Neural cell (in vitro differentiated cells): ENCODE results near the gene FGD5. TPM values are rescaled to one million over a fixed set of nuclear protein-coding genes. Genes with fewer than 3 reads are reported as not detected.

Source experiments
- H2AFZ ChIP-seq: fragments of 200-600, 300-800 bp; sonication (generic), shearing (Covaris generic); 2 replicates; pipeline ENCODE4 v1.6.0; 2014; ENCODE audit warnings: low read depth, mild to moderate bottlenecking, antibody characterized with exemption, low read length, moderate library complexity
- H3F3A ChIP-seq: fragments of 200-600 bp; shearing (Covaris generic); 2 replicates; pipeline ENCODE4 v1.6.1; 2016; ENCODE audit warnings: mild to moderate bottlenecking, moderate library complexity, mixed read lengths, antibody characterized with exemption, low read length; ENCODE audit not compliant: insufficient read depth, poor library complexity, severe bottlenecking
- H3K27ac ChIP-seq: fragments of 200-600, 300-800 bp; sonication (generic), shearing (Covaris generic); 2 replicates; pipeline ENCODE4 v1.5.1; 2014; ENCODE audit warnings: mild to moderate bottlenecking, low read length, moderate library complexity
- H3K27me3 ChIP-seq: fragments of 300-800, 200-600 bp; sonication (generic), shearing (Covaris generic); 2 replicates; pipeline ENCODE4 v1.6.0; 2014; ENCODE audit warnings: mild to moderate bottlenecking, low read depth, low read length, moderate library complexity; ENCODE audit not compliant: insufficient read depth
- H3K36me3 ChIP-seq: fragments of 300-800, 200-600 bp; sonication (generic), shearing (Covaris generic); 2 replicates; pipeline ENCODE4 v1.5.1; 2014; ENCODE audit warnings: mild to moderate bottlenecking, antibody characterized with exemption, low read length, moderate library complexity; ENCODE audit not compliant: insufficient read depth
- H3K4me2 ChIP-seq: fragments of 300-800, 200-600 bp; sonication (generic), shearing (Covaris generic); 2 replicates; pipeline ENCODE4 v1.6.0; 2014; ENCODE audit warnings: mild to moderate bottlenecking, low read length
- H3K4me3 ChIP-seq: fragments of 300-800, 200-600 bp; sonication (generic), shearing (Covaris generic); 2 replicates; pipeline ENCODE4 v1.5.1; 2014; ENCODE audit warnings: mild to moderate bottlenecking, low read length, moderate library complexity
- H3K79me2 ChIP-seq: fragments of 200-600 bp; shearing (Covaris generic); replicated peaks from 2 replicates; pipeline ENCODE4 v1.6.0; 2014; ENCODE audit warnings: mild to moderate bottlenecking, low read length, moderate library complexity; ENCODE audit not compliant: insufficient read depth
- H3K9ac ChIP-seq: fragments of 300-800, 200-600 bp; sonication (generic), shearing (Covaris generic); 2 replicates; pipeline ENCODE4 v1.6.1; 2016; ENCODE audit warnings: mild to moderate bottlenecking, low read length, mixed read lengths
- H3K9me2 ChIP-seq: fragments of 200-600 bp; shearing (Covaris generic); 2 replicates; pipeline ENCODE4 v1.6.1; 2016; ENCODE audit warnings: mild to moderate bottlenecking, low read length, mixed read lengths; ENCODE audit not compliant: insufficient read depth
- H3K9me3 ChIP-seq: fragments of 200-600, 300-800 bp; sonication (generic), shearing (Covaris generic); 2 replicates; pipeline ENCODE4 v1.6.1; 2016; ENCODE audit warnings: mild to moderate bottlenecking, mixed run types, low read length, moderate library complexity, mixed read lengths
- H4K20me1 ChIP-seq: fragments of 200-600 bp; shearing (Covaris generic); 2 replicates; pipeline ENCODE4 v1.6.1; 2016; ENCODE audit warnings: mild to moderate bottlenecking, mixed run types; ENCODE audit not compliant: insufficient read depth
- EP300 ChIP-seq: fragments of 450-650 bp; conservative IDR thresholded peaks from 2 replicates; pipeline ENCODE4 v1.6.1; 2014; ENCODE audit warnings: antibody characterized with exemption, mild to moderate bottlenecking, moderate library complexity; ENCODE audit not compliant: poor library complexity, severe bottlenecking
- EZH2 ChIP-seq: fragments of 200-600, 300-800 bp; shearing (Covaris generic), sonication (generic); IDR thresholded peaks from 2 replicates; pipeline ENCODE4 v1.6.1; 2014; ENCODE audit warnings: antibody characterized with exemption, low read length, borderline replicate concordance, mild to moderate bottlenecking; ENCODE audit not compliant: insufficient read depth, poor library complexity, severe bottlenecking
- MXI1 ChIP-seq: fragments of 450-650 bp; conservative IDR thresholded peaks from 2 replicates; pipeline ENCODE4 v1.6.1; 2014; ENCODE audit warnings: antibody characterized with exemption, mild to moderate bottlenecking; ENCODE audit not compliant: poor library complexity, severe bottlenecking
- POLR2AphosphoS5 ChIP-seq: IDR thresholded peaks from 2 replicates; pipeline ENCODE4 v1.6.1; 2012
- RAD21 ChIP-seq: fragments of 450-650 bp; conservative IDR thresholded peaks from 2 replicates; pipeline ENCODE4 v1.6.1; 2014; ENCODE audit warnings: antibody characterized with exemption, mild to moderate bottlenecking, moderate library complexity
- SMC3 ChIP-seq: fragments of 450-650 bp; conservative IDR thresholded peaks from 2 replicates; pipeline ENCODE4 v1.6.1; 2014; ENCODE audit warnings: antibody characterized with exemption, mild to moderate bottlenecking, moderate library complexity; ENCODE audit not compliant: poor library complexity
- TAF1 ChIP-seq: IDR thresholded peaks from 2 replicates; pipeline ENCODE4 v1.6.1; 2012; ENCODE audit warnings: low read depth
- polyA plus RNA-seq: library from polyadenylated mRNA; depleted of rRNA; stranded (reverse); fragments of >200 nt; gene quantifications from 2 replicates; pipeline ENCODE4 v1.2.3, GENCODE V29; 2014
- TF ChIP-seq, protein P1 (sequence below): fragments of 450-650 bp; IDR thresholded peaks from 2 replicates; pipeline ENCODE4 v1.5.1; 2014; ENCODE audit warnings: antibody characterized with exemption, mild to moderate bottlenecking, moderate library complexity; ENCODE audit not compliant: poor library complexity, severe bottlenecking
- TF ChIP-seq, protein P2 (sequence below): IDR thresholded peaks from 2 replicates; pipeline ENCODE4 v1.6.1; 2012; ENCODE audit warnings: borderline replicate concordance

Gene FGD5
- polyA plus RNA-seq, 1 donor from 2014 or later: not detected

DNA sequence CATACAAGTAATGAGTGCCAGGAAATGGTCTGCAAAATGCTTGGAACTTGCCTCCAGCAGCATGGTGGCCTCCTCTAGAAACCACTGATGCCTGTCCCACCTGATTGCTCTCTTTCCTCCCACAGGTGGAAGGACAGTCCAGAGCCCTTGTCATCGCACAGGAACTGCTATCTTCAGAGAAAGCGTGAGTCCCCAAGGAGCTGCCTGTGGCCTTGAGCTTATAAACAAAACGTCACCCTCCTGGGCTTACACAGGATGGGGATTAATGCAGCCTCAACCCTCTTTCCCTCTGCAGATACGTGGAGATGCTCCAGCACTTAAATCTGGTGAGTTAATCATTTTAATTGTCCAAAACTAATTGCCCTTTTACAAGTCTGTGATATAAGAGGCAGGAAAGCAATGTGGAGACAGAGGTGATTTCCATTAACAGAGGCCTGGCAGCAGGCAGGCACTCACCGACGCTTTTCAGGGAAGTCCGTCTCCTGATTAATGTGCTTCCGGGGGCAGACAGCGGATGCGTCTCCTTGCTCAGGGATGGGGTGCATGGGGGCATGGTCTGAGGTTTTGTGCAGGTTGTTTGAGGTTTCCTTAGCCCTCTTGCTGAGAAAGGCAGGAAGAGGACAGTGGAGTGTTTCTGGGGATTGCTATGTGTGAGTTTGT, 61.8 kb downstream of the FGD5 start:
- Histone ChIP-seq H3K9ac (no peak overlapping the region), H3K36me3 (no peaks in the 10 kb centered on the region), H3K9me2 (no peaks in the 10 kb centered on the region), H3K4me3 (no peak overlapping the region), H3F3A (no peaks in the 10 kb centered on the region), H3K9me3 (no peaks in the 10 kb centered on the region), H3K27me3 (no peaks in the 10 kb centered on the region), H3K4me2 (no peak overlapping the region), H2AFZ (no peak overlapping the region), H3K27ac (no peak overlapping the region), H4K20me1 (no peaks in the 10 kb centered on the region), H3K79me2 (no peaks in the 10 kb centered on the region)
- no peak for TF ChIP-seq EZH2
- TF ChIP-seq SMC3: no peak
- no peak for TF ChIP-seq EP300
- TF ChIP-seq, protein P1, sequence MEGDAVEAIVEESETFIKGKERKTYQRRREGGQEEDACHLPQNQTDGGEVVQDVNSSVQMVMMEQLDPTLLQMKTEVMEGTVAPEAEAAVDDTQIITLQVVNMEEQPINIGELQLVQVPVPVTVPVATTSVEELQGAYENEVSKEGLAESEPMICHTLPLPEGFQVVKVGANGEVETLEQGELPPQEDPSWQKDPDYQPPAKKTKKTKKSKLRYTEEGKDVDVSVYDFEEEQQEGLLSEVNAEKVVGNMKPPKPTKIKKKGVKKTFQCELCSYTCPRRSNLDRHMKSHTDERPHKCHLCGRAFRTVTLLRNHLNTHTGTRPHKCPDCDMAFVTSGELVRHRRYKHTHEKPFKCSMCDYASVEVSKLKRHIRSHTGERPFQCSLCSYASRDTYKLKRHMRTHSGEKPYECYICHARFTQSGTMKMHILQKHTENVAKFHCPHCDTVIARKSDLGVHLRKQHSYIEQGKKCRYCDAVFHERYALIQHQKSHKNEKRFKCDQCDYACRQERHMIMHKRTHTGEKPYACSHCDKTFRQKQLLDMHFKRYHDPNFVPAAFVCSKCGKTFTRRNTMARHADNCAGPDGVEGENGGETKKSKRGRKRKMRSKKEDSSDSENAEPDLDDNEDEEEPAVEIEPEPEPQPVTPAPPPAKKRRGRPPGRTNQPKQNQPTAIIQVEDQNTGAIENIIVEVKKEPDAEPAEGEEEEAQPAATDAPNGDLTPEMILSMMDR: no peak
- TF ChIP-seq, protein P2, sequence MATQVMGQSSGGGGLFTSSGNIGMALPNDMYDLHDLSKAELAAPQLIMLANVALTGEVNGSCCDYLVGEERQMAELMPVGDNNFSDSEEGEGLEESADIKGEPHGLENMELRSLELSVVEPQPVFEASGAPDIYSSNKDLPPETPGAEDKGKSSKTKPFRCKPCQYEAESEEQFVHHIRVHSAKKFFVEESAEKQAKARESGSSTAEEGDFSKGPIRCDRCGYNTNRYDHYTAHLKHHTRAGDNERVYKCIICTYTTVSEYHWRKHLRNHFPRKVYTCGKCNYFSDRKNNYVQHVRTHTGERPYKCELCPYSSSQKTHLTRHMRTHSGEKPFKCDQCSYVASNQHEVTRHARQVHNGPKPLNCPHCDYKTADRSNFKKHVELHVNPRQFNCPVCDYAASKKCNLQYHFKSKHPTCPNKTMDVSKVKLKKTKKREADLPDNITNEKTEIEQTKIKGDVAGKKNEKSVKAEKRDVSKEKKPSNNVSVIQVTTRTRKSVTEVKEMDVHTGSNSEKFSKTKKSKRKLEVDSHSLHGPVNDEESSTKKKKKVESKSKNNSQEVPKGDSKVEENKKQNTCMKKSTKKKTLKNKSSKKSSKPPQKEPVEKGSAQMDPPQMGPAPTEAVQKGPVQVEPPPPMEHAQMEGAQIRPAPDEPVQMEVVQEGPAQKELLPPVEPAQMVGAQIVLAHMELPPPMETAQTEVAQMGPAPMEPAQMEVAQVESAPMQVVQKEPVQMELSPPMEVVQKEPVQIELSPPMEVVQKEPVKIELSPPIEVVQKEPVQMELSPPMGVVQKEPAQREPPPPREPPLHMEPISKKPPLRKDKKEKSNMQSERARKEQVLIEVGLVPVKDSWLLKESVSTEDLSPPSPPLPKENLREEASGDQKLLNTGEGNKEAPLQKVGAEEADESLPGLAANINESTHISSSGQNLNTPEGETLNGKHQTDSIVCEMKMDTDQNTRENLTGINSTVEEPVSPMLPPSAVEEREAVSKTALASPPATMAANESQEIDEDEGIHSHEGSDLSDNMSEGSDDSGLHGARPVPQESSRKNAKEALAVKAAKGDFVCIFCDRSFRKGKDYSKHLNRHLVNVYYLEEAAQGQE: no peak
- TF ChIP-seq POLR2AphosphoS5: no peak
- TF ChIP-seq MXI1: no peak
- TF ChIP-seq TAF1: no peak
- TF ChIP-seq RAD21: no peak

DNA sequence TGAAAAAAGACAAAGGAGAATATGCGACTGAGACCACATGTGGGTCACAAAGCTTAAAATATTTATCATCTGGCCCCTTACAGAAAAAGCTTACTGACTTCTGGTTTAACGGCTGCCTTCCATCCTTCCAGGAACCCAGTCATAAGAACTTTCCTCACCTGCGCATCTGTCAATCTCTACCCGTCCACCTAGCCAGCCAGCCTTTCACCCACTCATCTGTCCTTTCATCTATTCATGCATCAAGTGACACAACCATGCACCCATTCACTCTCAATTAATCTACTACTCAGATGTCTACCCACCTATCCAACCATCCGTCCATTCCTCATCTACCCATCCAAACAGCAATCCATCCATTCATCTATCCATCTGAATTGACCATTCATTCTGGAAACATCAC, 64.5 kb downstream of the FGD5 start:
- H3K79me2 ChIP-seq: no peaks in the 10 kb centered on the region
- H3K4me2 ChIP-seq: no peak overlapping the region
- no peak overlapping the region for H3K4me3 ChIP-seq
- H3F3A ChIP-seq: no peaks in the 10 kb centered on the region
- no peaks in the 10 kb centered on the region for H3K9me2 ChIP-seq
- H3K27ac ChIP-seq: no peak overlapping the region
- no peaks in the 10 kb centered on the region for H3K9me3 ChIP-seq
- TF ChIP-seq POLR2AphosphoS5: no peak
- TF ChIP-seq, protein P1: no peak
- TF ChIP-seq TAF1: no peak
- TF ChIP-seq EZH2: no peak
- no peak for TF ChIP-seq SMC3
- no peak overlapping the region for H3K9ac ChIP-seq
- H3K36me3 ChIP-seq: no peaks in the 10 kb centered on the region
- H3K27me3 ChIP-seq: no peaks in the 10 kb centered on the region
- H2AFZ ChIP-seq: no peak overlapping the region
- H4K20me1 ChIP-seq: no peaks in the 10 kb centered on the region
